Measurements from ENCODE around the gene AMPH. TPM values are rescaled to one million over a fixed set of nuclear protein-coding genes. Genes with fewer than 3 reads are reported as not detected.

AMPH gene
- total and polyA plus RNA-seq, 9 of the 15 experiments (the other 6 are each of a cell fraction or from before 2014, with no cell fraction given) = 0.03 to 0.35 TPM; not detected in 7

GRCh38 chr7:38335492-38336147 lies 295.6 kb downstream of the AMPH start (continued):
- no peak for TF ChIP-seq ZNF764 (CRISPR knock-in tag; IDR thresholded peaks at IDR 0.05; ENCODE audit: low read depth)
- TF ChIP-seq ZFX (CRISPR knock-in tag; IDR thresholded peaks at IDR 0.05) = peak; percentile 85
- 0 out of 2 replicates have a peak, but pooled peaks have one; percentile 43 for TF ChIP-seq POLR2AphosphoS5 (IDR thresholded peaks at IDR 0.05; ENCODE audit: control insufficient read depth, insufficient read depth, low read depth, low read length)
- TF ChIP-seq ZNF589 (CRISPR knock-in tag; IDR thresholded peaks at IDR 0.05; ENCODE audit: low read depth) = peak; percentile 82
- TF ChIP-seq ESRRA (IDR thresholded peaks at IDR 0.05; ENCODE audit: borderline replicate concordance, low read depth) = peak; percentile 71
- TF ChIP-seq NCOA2 (IDR thresholded peaks at IDR 0.05; ENCODE audit: partially characterized antibody in 2 of 2) = peak in 1 of 2 experiments; percentile 39
- no peak for TF ChIP-seq SMARCA5 (IDR thresholded peaks at IDR 0.05)
- no peak for TF ChIP-seq NFIX (CRISPR knock-in tag; IDR thresholded peaks at IDR 0.05; ENCODE audit: low read depth)
- peak; percentile 66; the same call in 1 of the 2 replicates for TF ChIP-seq ZKSCAN1 (IDR thresholded peaks at IDR 0.05; ENCODE audit: low read depth, low read length)
- no peak for TF ChIP-seq U2AF1 (optimal IDR thresholded peaks at IDR 0.05; ENCODE audit: low read depth, low read length)
- TF ChIP-seq MYC (IDR thresholded peaks at IDR 0.05; ENCODE audit: low read depth, low read length) = peak; percentile 78
- TF ChIP-seq MYC (CRISPR knock-in tag; IDR thresholded peaks at IDR 0.05; ENCODE audit: borderline replicate concordance, low read depth) = peak; percentile 66; the same call in 1 of the 2 replicates
- TF ChIP-seq NR3C1 (CRISPR knock-in tag; IDR thresholded peaks at IDR 0.05) = no peak
- TF ChIP-seq AFF1 (IDR thresholded peaks at IDR 0.05; ENCODE audit: low read depth in 1 of 2, partially characterized antibody in 2 of 2) = peak; percentile 70 to 75
- no peak for TF ChIP-seq ASH1L (IDR thresholded peaks at IDR 0.05; ENCODE audit: borderline replicate concordance, low read depth, partially characterized antibody)
- peak; percentile 71 for TF ChIP-seq BHLHE40 (IDR thresholded peaks at IDR 0.05; ENCODE audit: low read length)
- TF ChIP-seq NR4A1 (CRISPR knock-in tag; IDR thresholded peaks at IDR 0.05) = no peak
- peak; percentile 83; the same call in 1 of the 2 replicates for TF ChIP-seq NR4A1 (tag; IDR thresholded peaks at IDR 0.05)
- peak; percentile 63; the same call in 1 of the 2 replicates for TF ChIP-seq ATF4 (CRISPR knock-in tag; IDR thresholded peaks at IDR 0.05)
- TF ChIP-seq COPS2 (conservative IDR thresholded peaks at IDR 0.05) = no peak

Measured in K562 (cell line).